ENCODE data around the gene GGT7. TPM values are rescaled to one million over a fixed set of nuclear protein-coding genes. Genes with fewer than 3 reads are reported as not detected.

Gene GGT7
- total RNA-seq, 4 donors from 2014 or later = 7.4 to 38.4 (median 16.5) TPM

GRCh38 chr20:34895465-34895864 is 22.8 kb upstream of the GGT7 start:
- Histone ChIP-seq H3K9me3 (no peaks in the 10 kb centered on the region), H3K4me1 (no peaks in the 10 kb centered on the region), H3K27me3 (no peaks in the 10 kb centered on the region), H3K4me3 (no peak overlapping the region), H3K36me3 (no peaks in the 10 kb centered on the region), H3K27ac (no peak overlapping the region)
- TF ChIP-seq CTCF (IDR thresholded peaks at IDR 0.05) (no peak), POLR2A (IDR thresholded peaks at IDR 0.05) (no peak)
- DNase-seq = no peak
- intact Hi-C loops (cut with DNase I; ENCODE audit: low total_unique reads) = no loop called here

DNA sequence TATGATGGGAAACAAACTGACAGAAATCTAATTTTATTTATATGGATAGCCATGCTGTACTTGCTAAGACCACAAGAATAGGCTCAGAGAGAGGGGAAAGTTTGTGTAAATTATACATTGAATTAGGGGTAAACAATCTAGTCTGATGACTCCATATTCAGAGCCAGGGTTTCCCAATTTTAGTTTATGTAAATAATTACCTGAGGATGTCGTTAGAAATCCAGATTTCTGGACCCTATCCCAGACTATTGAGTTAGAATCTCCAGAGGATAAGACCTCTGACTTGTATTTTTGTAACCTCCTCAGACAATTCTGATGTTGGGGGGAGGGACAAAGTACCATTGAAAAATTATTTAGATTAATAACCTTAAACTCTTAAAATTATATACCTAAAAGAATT is 22.1 kb upstream of the GGT7 start:
- no peak for DNase-seq
- Histone ChIP-seq H3K9me3 (no peaks in the 10 kb centered on the region), H3K4me3 (no peak overlapping the region), H3K36me3 (no peaks in the 10 kb centered on the region), H3K4me1 (no peaks in the 10 kb centered on the region), H3K27me3 (no peaks in the 10 kb centered on the region), H3K27ac (no peak overlapping the region)
- intact Hi-C loops (cut with DNase I; ENCODE audit: low total_unique reads) = no loop called here
- TF ChIP-seq CTCF (IDR thresholded peaks at IDR 0.05) (no peak), POLR2A (IDR thresholded peaks at IDR 0.05) (no peak)

GRCh38 chr20:34892671-34893070 is 20.0 kb upstream of the GGT7 start:
- Histone ChIP-seq H3K36me3 (no peaks in the 10 kb centered on the region), H3K27ac (no peak overlapping the region), H3K9me3 (no peaks in the 10 kb centered on the region), H3K27me3 (no peaks in the 10 kb centered on the region), H3K4me1 (no peaks in the 10 kb centered on the region), H3K4me3 (no peak overlapping the region)
- TF ChIP-seq CTCF (IDR thresholded peaks at IDR 0.05) (no peak), POLR2A (IDR thresholded peaks at IDR 0.05) (no peak)
- DNase-seq = no peak
- intact Hi-C loops (cut with DNase I; ENCODE audit: low total_unique reads) = no loop called here

DNA sequence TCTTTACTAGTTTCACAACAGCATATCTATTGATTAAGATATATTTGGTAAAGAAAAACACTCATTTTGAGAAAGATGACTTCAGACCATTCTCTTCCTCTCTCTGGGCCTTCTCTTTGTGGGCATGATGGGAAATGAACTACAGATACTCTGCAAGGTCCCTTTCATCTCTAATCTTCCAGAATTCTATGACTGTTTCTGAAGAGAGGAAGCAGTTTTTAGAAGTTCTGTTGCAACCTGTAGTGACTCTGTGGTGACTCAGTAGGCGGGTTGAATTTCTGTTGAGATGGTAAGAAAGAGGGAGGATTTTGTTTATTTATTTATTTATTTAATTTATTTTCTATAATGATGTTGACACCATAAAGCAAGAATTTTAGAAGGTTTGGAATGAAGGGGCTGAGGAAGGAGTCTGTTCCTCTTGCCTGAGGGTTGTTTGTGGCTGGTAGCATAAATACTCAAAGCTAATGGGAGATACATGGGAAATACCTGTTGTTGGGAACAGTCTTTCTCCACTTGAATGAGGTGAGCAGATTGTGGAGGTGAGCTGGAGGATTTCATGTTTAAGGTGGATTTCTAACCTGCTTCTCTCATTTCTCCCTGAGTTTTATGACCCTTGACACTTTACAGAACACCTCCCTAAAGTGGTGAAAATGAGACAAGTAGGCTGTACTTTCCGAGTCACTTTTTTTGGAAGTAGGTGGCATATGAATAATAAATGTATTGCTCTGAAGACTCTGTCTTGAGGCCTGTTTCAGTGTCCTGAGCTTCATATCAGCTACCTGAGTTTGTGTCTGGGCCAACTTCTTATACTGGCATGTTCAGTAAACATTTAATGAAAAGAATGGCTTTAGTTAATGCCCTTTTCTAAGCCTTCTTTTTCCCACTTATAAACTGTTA is 18.8 kb upstream of the GGT7 start:
- no peaks in the 10 kb centered on the region for H3K4me1 ChIP-seq
- no peak for DNase-seq
- no peak overlapping the region for H3K4me3 ChIP-seq
- no peaks in the 10 kb centered on the region for H3K27me3 ChIP-seq
- H3K9me3 ChIP-seq = no peaks in the 10 kb centered on the region
- TF ChIP-seq POLR2A (IDR thresholded peaks at IDR 0.05) = no peak
- intact Hi-C loops (cut with DNase I; ENCODE audit: low total_unique reads) = no loop called here
- H3K36me3 ChIP-seq = no peaks in the 10 kb centered on the region
- H3K27ac ChIP-seq = no peak overlapping the region

DNA sequence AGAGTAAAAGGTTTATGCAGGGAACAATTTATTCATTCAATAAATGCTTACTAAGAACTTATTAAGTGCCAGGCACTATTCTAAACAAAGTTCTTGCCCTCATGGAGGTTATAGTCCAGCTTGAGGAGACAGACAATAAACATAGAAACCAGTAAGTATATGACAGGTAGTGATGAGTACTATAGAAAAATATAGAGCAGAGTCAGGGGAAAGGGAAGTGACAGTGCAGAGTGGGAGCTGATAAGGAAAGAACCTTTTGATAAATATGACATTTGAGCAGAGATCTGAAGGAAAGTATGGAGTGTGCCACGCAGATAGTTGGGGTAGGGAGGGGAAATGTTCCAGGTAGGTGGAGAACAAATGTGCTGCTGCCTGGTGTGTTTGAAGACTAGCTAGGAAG is 15.8 kb upstream of the GGT7 start:
- TF ChIP-seq CTCF (IDR thresholded peaks at IDR 0.05) = no peak
- no peak for TF ChIP-seq POLR2A (IDR thresholded peaks at IDR 0.05)
- Histone ChIP-seq H3K27ac (no peak overlapping the region), H3K4me1 (no peaks in the 10 kb centered on the region)

More for the DNA sequence above, 15.8 kb upstream of the GGT7 start:
- H3K4me3 ChIP-seq = no peak overlapping the region
- intact Hi-C loops (cut with DNase I; ENCODE audit: low total_unique reads) = no loop called here
- no peak for DNase-seq
- no peaks in the 10 kb centered on the region for H3K36me3 ChIP-seq
- no peaks in the 10 kb centered on the region for H3K9me3 ChIP-seq
- H3K27me3 ChIP-seq = no peaks in the 10 kb centered on the region
